ENCODE measurements around the gene PPP2R5C. TPM values are rescaled to one million over a fixed set of nuclear protein-coding genes. Genes with fewer than 3 reads are reported as not detected.

The PPP2R5C gene
- total and polyA plus RNA-seq, 9 of the 15 experiments (the other 6 are each of a cell fraction or from before 2014, with no cell fraction given) = 284 to 617 (median 395) TPM

- TF ChIP-seq HMBOX1 (IDR thresholded peaks at IDR 0.05) = no peak
- peak; percentile 70 for TF ChIP-seq NFE2 (IDR thresholded peaks at IDR 0.05; ENCODE audit: low read depth)
- no peak for TF ChIP-seq ZNF639 (CRISPR knock-in tag; conservative IDR thresholded peaks at IDR 0.05 in 1 of 2, IDR thresholded peaks at IDR 0.05 in 1 of 2)
- no peak for TF ChIP-seq ZFP36 (IDR thresholded peaks at IDR 0.05; ENCODE audit: low read depth, low read length, partially characterized antibody)
- no peak for TF ChIP-seq HOXB6 (CRISPR knock-in tag; IDR thresholded peaks at IDR 0.05; ENCODE audit: borderline replicate concordance)
- peak; percentile 18; the same call in 1 of the 2 replicates for TF ChIP-seq PML (IDR thresholded peaks at IDR 0.05; ENCODE audit: low read length)
- TF ChIP-seq MAFF (IDR thresholded peaks at IDR 0.05; ENCODE audit: low read length) = 0 out of 2 replicates have a peak, but pooled peaks have one; percentile 15
- TF ChIP-seq THRAP3 (IDR thresholded peaks at IDR 0.05; ENCODE audit: borderline replicate concordance) = 0 out of 2 replicates have a peak, but pooled peaks have one; percentile 49
- no peak for TF ChIP-seq MBD1 (CRISPR knock-in tag; IDR thresholded peaks at IDR 0.05)
- TF ChIP-seq ZNF311 (CRISPR knock-in tag; IDR thresholded peaks at IDR 0.05) = no peak
- no peak for TF ChIP-seq SRF (CRISPR knock-in tag; IDR thresholded peaks at IDR 0.05)
- no peak for TF ChIP-seq NCOA6 (IDR thresholded peaks at IDR 0.05)
- TF ChIP-seq ZNF589 (CRISPR knock-in tag; IDR thresholded peaks at IDR 0.05; ENCODE audit: low read depth) = no peak
- TF ChIP-seq KAT7 (CRISPR knock-in tag; IDR thresholded peaks at IDR 0.05; ENCODE audit: borderline replicate concordance) = no peak
- no peak for TF ChIP-seq ARNT (IDR thresholded peaks at IDR 0.05)
- no peak for TF ChIP-seq ZBTB1 (CRISPR knock-in tag; IDR thresholded peaks at IDR 0.05; ENCODE audit: borderline replicate concordance, low read depth)
- TF ChIP-seq PYGO2 (tag; IDR thresholded peaks at IDR 0.05) = no peak
- TF ChIP-seq POLR2AphosphoS2 (IDR thresholded peaks at IDR 0.05; ENCODE audit: low read length) = no peak; the same call in 1 of the 2 replicates
- TF ChIP-seq POLR2G (IDR thresholded peaks at IDR 0.05; ENCODE audit: low read depth, low read length) = no peak
- no peak for TF ChIP-seq FOSL1 (tag; conservative IDR thresholded peaks at IDR 0.05)
- TF ChIP-seq JUN (IDR thresholded peaks at IDR 0.05; ENCODE audit: borderline replicate concordance, low read depth, low read length) = no peak
- TF ChIP-seq JUN (CRISPR knock-in tag; IDR thresholded peaks at IDR 0.05; ENCODE audit: borderline replicate concordance) = no peak
- TF ChIP-seq HMGN3 (IDR thresholded peaks at IDR 0.05; ENCODE audit: borderline replicate concordance, extremely low read depth, insufficient read length, low read depth, low read length) = no peak
- TF ChIP-seq TAF15 (IDR thresholded peaks at IDR 0.05; ENCODE audit: low read depth, low read length) = no peak
These were observed 2.6 kb downstream of the PPP2R5C start (continued) for GRCh38 chr14:101763941-101764709.
